HepG2 (cell line): ENCODE measurements around the gene EXOC3.

Experiments
- GLI4 ChIP-seq: sonication (generic); formaldehyde crosslinking; IDR thresholded peaks from 2 replicates; pipeline ENCODE4 v1.5.1; 2020; ENCODE audit warnings: missing genetic modification reagents, mild to moderate bottlenecking, moderate library complexity, borderline replicate concordance
- HNRNPH1 ChIP-seq: fragments of 200-400 bp; formaldehyde crosslinking; optimal IDR thresholded peaks from 2 replicates; pipeline ENCODE3; 2017; ENCODE audit warnings: mild to moderate bottlenecking, low read depth, low read length
- KDM4B ChIP-seq: sonication (generic); formaldehyde crosslinking; IDR thresholded peaks from 2 replicates; pipeline ENCODE4 v1.4.0; 2020; ENCODE audit warnings: missing genetic modification reagents
- NR2C2 ChIP-seq: sonication (generic); formaldehyde crosslinking; IDR thresholded peaks from 2 replicates; pipeline ENCODE4 v1.4.0; 2020; ENCODE audit warnings: missing genetic modification reagents, mild to moderate bottlenecking, moderate library complexity, borderline replicate concordance
- POLR2AphosphoS5 ChIP-seq: IDR thresholded peaks from 2 replicates; pipeline ENCODE4 v1.6.1; 2012; ENCODE audit warnings: low read depth, low read length
- SETDB1 ChIP-seq: sonication (generic); formaldehyde crosslinking; IDR thresholded peaks from 2 replicates; pipeline ENCODE4 v1.5.1; 2020; ENCODE audit warnings: missing genetic modification reagents, mild to moderate bottlenecking, borderline replicate concordance
- SMAD1 ChIP-seq: sonication (generic); formaldehyde crosslinking; IDR thresholded peaks from 2 replicates; pipeline ENCODE4 v1.4.0; 2020; ENCODE audit warnings: missing genetic modification reagents, low read depth, mild to moderate bottlenecking, borderline replicate concordance
- ZNF326 ChIP-seq: sonication (generic); formaldehyde crosslinking; IDR thresholded peaks from 2 replicates; pipeline ENCODE4 v1.4.0; 2020; ENCODE audit warnings: missing genetic modification reagents, borderline replicate concordance
- TF ChIP-seq, protein P1 (sequence below): IDR thresholded peaks from 2 replicates; pipeline ENCODE4 v1.6.1; 2012; ENCODE audit warnings: inconsistent platforms
- TF ChIP-seq, protein P2 (sequence below): sonication (generic); formaldehyde crosslinking; IDR thresholded peaks from one replicate; pipeline ENCODE4 v1.5.1; 2020; ENCODE audit warnings: mild to moderate bottlenecking, missing genetic modification reagents; ENCODE audit errors: not compliant biosample characterization
- TF ChIP-seq, protein P3 (sequence below): sonication (generic); formaldehyde crosslinking; IDR thresholded peaks from 2 replicates; pipeline ENCODE4 v1.4.0; 2020; ENCODE audit warnings: missing genetic modification reagents, borderline replicate concordance

DNA sequence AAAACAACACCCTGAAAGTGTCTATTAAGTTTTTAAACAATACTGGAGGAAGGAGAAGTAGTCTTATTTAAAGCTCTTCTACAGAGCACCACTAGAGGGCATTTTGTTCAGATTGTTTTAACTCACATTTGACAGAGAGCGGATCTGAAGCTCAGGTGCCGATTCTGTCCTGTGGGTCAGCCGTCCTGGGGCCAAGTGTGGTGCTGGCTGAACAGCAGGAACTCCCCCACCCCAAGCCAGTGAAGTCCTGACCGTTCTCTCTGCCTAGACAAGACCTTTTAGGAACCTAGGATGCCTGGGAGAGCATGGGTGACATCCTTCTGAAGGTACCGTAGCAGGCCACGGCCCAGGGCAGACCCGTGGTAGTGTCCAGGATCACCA, 3.9 kb downstream of the EXOC3 start:
- TF ChIP-seq ZNF326 (CRISPR knock-in tag): no peak
- TF ChIP-seq SMAD1: no peak
- TF ChIP-seq KDM4B (CRISPR knock-in tag): no peak
- TF ChIP-seq SETDB1 (CRISPR knock-in tag): no peak
- TF ChIP-seq POLR2AphosphoS5: no peak
- TF ChIP-seq HNRNPH1: no peak
- no peak for TF ChIP-seq NR2C2
- TF ChIP-seq, protein P1, sequence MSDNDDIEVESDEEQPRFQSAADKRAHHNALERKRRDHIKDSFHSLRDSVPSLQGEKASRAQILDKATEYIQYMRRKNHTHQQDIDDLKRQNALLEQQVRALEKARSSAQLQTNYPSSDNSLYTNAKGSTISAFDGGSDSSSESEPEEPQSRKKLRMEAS: no peak
- TF ChIP-seq, protein P2, sequence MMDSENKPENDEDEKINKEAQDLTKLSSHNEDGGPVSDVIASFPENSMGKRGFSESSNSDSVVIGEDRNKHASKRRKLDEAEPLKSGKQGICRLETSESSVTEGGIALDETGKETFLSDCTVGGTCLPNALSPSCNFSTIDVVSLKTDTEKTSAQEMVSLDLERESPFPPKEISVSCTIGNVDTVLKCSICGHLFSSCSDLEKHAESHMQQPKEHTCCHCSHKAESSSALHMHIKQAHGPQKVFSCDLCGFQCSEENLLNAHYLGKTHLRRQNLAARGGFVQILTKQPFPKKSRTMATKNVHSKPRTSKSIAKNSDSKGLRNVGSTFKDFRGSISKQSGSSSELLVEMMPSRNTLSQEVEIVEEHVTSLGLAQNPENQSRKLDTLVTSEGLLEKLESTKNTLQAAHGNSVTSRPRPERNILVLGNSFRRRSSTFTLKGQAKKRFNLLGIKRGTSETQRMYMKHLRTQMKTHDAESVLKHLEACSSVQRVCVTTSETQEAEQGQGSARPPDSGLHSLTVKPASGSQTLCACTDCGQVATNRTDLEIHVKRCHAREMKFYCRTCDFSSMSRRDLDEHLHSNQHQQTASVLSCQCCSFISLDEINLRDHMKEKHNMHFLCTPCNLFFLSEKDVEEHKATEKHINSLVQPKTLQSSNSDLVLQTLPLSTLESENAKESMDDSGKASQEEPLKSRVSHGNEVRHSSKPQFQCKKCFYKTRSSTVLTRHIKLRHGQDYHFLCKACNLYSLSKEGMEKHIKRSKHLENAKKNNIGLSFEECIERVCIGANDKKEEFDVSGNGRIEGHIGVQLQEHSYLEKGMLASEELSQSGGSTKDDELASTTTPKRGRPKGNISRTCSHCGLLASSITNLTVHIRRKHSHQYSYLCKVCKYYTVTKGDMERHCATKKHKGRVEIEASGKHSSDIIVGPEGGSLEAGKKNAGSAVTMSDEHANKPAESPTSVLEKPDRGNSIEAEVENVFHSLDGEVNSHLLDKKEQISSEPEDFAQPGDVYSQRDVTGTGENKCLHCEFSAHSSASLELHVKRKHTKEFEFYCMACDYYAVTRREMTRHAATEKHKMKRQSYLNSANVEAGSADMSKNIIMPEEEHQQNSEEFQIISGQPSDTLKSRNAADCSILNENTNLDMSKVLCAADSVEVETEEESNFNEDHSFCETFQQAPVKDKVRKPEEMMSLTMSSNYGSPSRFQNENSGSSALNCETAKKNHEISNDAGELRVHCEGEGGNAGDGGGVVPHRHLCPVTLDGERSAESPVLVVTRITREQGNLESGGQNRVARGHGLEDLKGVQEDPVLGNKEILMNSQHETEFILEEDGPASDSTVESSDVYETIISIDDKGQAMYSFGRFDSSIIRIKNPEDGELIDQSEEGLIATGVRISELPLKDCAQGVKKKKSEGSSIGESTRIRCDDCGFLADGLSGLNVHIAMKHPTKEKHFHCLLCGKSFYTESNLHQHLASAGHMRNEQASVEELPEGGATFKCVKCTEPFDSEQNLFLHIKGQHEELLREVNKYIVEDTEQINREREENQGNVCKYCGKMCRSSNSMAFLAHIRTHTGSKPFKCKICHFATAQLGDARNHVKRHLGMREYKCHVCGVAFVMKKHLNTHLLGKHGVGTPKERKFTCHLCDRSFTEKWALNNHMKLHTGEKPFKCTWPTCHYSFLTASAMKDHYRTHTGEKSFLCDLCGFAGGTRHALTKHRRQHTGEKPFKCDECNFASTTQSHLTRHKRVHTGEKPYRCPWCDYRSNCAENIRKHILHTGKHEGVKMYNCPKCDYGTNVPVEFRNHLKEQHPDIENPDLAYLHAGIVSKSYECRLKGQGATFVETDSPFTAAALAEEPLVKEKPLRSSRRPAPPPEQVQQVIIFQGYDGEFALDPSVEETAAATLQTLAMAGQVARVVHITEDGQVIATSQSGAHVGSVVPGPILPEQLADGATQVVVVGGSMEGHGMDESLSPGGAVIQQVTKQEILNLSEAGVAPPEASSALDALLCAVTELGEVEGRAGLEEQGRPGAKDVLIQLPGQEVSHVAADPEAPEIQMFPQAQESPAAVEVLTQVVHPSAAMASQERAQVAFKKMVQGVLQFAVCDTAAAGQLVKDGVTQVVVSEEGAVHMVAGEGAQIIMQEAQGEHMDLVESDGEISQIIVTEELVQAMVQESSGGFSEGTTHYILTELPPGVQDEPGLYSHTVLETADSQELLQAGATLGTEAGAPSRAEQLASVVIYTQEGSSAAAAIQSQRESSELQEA (CRISPR knock-in tag): no peak
- TF ChIP-seq GLI4: no peak
- TF ChIP-seq, protein P3, sequence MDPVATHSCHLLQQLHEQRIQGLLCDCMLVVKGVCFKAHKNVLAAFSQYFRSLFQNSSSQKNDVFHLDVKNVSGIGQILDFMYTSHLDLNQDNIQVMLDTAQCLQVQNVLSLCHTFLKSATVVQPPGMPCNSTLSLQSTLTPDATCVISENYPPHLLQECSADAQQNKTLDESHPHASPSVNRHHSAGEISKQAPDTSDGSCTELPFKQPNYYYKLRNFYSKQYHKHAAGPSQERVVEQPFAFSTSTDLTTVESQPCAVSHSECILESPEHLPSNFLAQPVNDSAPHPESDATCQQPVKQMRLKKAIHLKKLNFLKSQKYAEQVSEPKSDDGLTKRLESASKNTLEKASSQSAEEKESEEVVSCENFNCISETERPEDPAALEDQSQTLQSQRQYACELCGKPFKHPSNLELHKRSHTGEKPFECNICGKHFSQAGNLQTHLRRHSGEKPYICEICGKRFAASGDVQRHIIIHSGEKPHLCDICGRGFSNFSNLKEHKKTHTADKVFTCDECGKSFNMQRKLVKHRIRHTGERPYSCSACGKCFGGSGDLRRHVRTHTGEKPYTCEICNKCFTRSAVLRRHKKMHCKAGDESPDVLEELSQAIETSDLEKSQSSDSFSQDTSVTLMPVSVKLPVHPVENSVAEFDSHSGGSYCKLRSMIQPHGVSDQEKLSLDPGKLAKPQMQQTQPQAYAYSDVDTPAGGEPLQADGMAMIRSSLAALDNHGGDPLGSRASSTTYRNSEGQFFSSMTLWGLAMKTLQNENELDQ (CRISPR knock-in tag): no peak
